ENCODE data around the gene TNS1. TPM values are rescaled to one million over a fixed set of nuclear protein-coding genes. Genes with fewer than 3 reads are reported as not detected.

The TNS1 gene
- total and polyA plus RNA-seq, 2 donors (not counting 1 experiment from before 2014, with no cell fraction given): 0.10 to 0.86 TPM

DNA sequence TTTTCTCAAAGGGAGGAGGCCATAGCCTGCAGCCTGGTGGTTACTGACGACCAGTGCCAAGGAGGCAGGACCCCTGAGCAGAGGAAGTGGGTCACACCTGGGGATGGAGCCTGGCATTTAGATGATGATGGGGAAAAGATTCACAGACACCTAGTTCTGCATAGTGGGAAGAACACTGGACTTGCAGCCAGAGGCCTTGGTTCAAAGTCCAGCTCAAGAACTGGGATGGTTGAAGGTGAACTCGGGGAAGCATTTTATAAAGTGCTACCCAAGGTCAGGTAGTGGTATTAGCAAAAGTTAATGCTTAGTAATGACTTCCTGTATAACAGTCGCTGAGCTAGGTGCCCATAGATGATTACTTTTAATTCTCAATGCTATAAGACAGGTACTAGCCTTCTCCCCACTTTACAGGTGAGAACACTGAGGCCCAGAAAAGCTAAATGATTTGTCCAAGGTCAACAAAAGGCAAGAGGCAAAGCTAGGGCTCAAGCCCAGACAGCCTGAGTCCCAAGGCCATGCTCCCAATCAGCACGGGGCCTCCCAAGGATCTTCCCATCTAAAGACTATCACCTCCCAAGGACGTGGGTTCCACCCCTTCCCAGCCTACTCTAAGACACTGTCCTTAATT lies 134.4 kb downstream of the TNS1 start:
- Histone ChIP-seq H3K27me3 (replicated peaks in 1 of 4; ENCODE audit: control extremely low read depth in 1 of 4, control insufficient read depth in 3 of 4, insufficient read depth in 4 of 4, low read length in 3 of 4) (no peaks in the 10 kb centered on the region), H4K20me1 (ENCODE audit: control insufficient read depth, insufficient read depth, low read length, poor library complexity, severe bottlenecking) (no peaks in the 10 kb centered on the region), H3K4me3 (ENCODE audit: control extremely low read depth in 1 of 5, extremely low read depth in 1 of 5, insufficient read depth in 1 of 5, low read depth in 2 of 5, low read length in 4 of 5) (no peak overlapping the region), H3K79me2 (ENCODE audit: control insufficient read depth, insufficient read depth, low read length) (no peaks in the 10 kb centered on the region), H3K9ac (ENCODE audit: low read length) (no peak overlapping the region), H2AFZ (ENCODE audit: insufficient read depth, low read depth, low read length, poor library complexity, severe bottlenecking) (no peak overlapping the region), H3K9me3 (ENCODE audit: control extremely low read depth in 1 of 3, control insufficient read depth in 2 of 3, insufficient read depth in 1 of 3, low read length in 2 of 3) (peaks cover 0 to 20% (median 2%) of the 10 kb centered on the region in 3 donors), H3K4me1 (ENCODE audit: control insufficient read depth in 2 of 2, insufficient read depth in 2 of 2, low read length in 2 of 2) (peaks cover 35 to 36% of the 10 kb centered on the region in 2 donors), H3K27ac (ENCODE audit: low read length in 2 of 2) (no peak overlapping the region), H3K4me2 (replicated peaks; ENCODE audit: low read depth, low read length, poor library complexity, severe bottlenecking) (no peak overlapping the region), H3K36me3 (replicated peaks in 1 of 2; ENCODE audit: control extremely low read depth in 1 of 2, control insufficient read depth in 1 of 2, extremely low read depth in 1 of 2, insufficient read depth in 2 of 2, low read length in 1 of 2) (no peaks in the 10 kb centered on the region)
- intact Hi-C loops (cut with micrococcal nuclease): loop anchor here (5.0 kb wide), 1 partner anchor 81 kb away; no protein-coding TSS in a partner anchor
- ATAC-seq (ENCODE audit: low read depth): no peak
- ChIA-PET POLR2A (no interaction called here), CTCF (interaction anchor here (1.3 to 1.8 kb wide), 2 partner anchors 18 to 79 kb away, joined by 3 to 5 read pairs; no protein-coding TSS in a partner anchor)
- Mint-ChIP-seq H3K9me3 (ENCODE audit: insufficient read depth) (peaks cover 4% of the 10 kb centered on the region), H3K27ac (no peak overlapping the region), H3K4me1 (peaks cover 45% of the 10 kb centered on the region), H3K27me3 (peaks cover 5% of the 10 kb centered on the region), H3K4me3 (no peak overlapping the region)
- no peak for DNase-seq
- 94% methylated on average over 2 of the region's 5 CpGs for WGBS (ENCODE audit: insufficient coverage)
- no peak for TF ChIP-seq EZH2 (IDR thresholded peaks at IDR 0.05; ENCODE audit: borderline replicate concordance, insufficient read depth, low read depth, low read length, poor library complexity, severe bottlenecking)
- TF ChIP-seq, protein P1, sequence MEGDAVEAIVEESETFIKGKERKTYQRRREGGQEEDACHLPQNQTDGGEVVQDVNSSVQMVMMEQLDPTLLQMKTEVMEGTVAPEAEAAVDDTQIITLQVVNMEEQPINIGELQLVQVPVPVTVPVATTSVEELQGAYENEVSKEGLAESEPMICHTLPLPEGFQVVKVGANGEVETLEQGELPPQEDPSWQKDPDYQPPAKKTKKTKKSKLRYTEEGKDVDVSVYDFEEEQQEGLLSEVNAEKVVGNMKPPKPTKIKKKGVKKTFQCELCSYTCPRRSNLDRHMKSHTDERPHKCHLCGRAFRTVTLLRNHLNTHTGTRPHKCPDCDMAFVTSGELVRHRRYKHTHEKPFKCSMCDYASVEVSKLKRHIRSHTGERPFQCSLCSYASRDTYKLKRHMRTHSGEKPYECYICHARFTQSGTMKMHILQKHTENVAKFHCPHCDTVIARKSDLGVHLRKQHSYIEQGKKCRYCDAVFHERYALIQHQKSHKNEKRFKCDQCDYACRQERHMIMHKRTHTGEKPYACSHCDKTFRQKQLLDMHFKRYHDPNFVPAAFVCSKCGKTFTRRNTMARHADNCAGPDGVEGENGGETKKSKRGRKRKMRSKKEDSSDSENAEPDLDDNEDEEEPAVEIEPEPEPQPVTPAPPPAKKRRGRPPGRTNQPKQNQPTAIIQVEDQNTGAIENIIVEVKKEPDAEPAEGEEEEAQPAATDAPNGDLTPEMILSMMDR (IDR thresholded peaks at IDR 0.05): no peak

DNA sequence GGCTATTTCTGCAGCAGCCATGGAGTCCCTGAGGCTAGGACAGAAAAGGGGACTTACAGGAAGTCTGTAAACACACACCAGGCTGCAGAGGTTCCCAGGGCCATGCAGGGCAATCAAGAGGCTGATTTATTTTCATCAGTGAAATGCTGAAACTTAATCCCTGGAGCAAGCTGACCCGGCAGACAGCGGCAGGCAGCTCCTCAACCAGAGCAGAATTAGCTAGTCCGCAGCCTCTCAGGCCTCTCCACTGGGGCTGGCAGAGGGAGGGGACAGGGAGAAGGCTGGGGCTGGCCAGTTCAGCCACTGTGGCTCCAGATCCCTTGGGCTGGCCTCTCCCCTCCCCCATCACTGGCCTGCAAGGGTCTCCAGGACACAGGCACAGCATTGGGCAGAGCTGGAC lies 136.3 kb downstream of the TNS1 start:
- Mint-ChIP-seq H3K4me1 (peaks cover 62% of the 10 kb centered on the region), H3K27me3 (peaks cover 5% of the 10 kb centered on the region), H3K4me3 (peak overlapping the region; percentile 36), H3K27ac (peak overlapping the region; percentile 62), H3K9me3 (ENCODE audit: insufficient read depth) (peaks cover 4% of the 10 kb centered on the region)
- CTCF ChIA-PET: interaction anchor here (0.9 to 2.6 kb wide), 2 partner anchors 19 to 81 kb away, joined by 4 to 11 read pairs; no protein-coding TSS in a partner anchor
- H3K9ac ChIP-seq (ENCODE audit: low read length): no peak overlapping the region
- DNase-seq (no peak), ATAC-seq (ENCODE audit: low read depth) (no peak)
- no peaks in the 10 kb centered on the region for H3K79me2 ChIP-seq (ENCODE audit: control insufficient read depth, insufficient read depth, low read length)
- peak overlapping the region; percentile 46 for H3K4me2 ChIP-seq (replicated peaks; ENCODE audit: low read depth, low read length, poor library complexity, severe bottlenecking)
- 96% methylated on average over 3 of the region's 3 CpGs for WGBS (ENCODE audit: insufficient coverage)
- intact Hi-C loops (cut with micrococcal nuclease): loop anchor here (5.0 kb wide), 1 partner anchor 79 kb away; no protein-coding TSS in a partner anchor
- H3K9me3 ChIP-seq (ENCODE audit: control extremely low read depth in 1 of 3, control insufficient read depth in 2 of 3, insufficient read depth in 1 of 3, low read length in 2 of 3): peaks cover 0 to 25% (median 2%) of the 10 kb centered on the region in 3 donors
- no peak overlapping the region for H2AFZ ChIP-seq (ENCODE audit: insufficient read depth, low read depth, low read length, poor library complexity, severe bottlenecking)
- no peaks in the 10 kb centered on the region for H4K20me1 ChIP-seq (ENCODE audit: control insufficient read depth, insufficient read depth, low read length, poor library complexity, severe bottlenecking)
- no peaks in the 10 kb centered on the region for H3K27me3 ChIP-seq (replicated peaks in 1 of 4; ENCODE audit: control extremely low read depth in 1 of 4, control insufficient read depth in 3 of 4, insufficient read depth in 4 of 4, low read length in 3 of 4)
- TF ChIP-seq, protein P1 (IDR thresholded peaks at IDR 0.05): no peak
- no peak for TF ChIP-seq EZH2 (IDR thresholded peaks at IDR 0.05; ENCODE audit: borderline replicate concordance, insufficient read depth, low read depth, low read length, poor library complexity, severe bottlenecking)
- no peaks in the 10 kb centered on the region for H3K36me3 ChIP-seq (replicated peaks in 1 of 2; ENCODE audit: control extremely low read depth in 1 of 2, control insufficient read depth in 1 of 2, extremely low read depth in 1 of 2, insufficient read depth in 2 of 2, low read length in 1 of 2)
- H3K27ac ChIP-seq (ENCODE audit: low read length in 2 of 2): no peak overlapping the region
- no peak overlapping the region for H3K4me3 ChIP-seq (ENCODE audit: control extremely low read depth in 1 of 5, extremely low read depth in 1 of 5, insufficient read depth in 1 of 5, low read depth in 2 of 5, low read length in 4 of 5)
- POLR2A ChIA-PET: no interaction called here
- peaks cover 42 to 45% of the 10 kb centered on the region in 2 donors for H3K4me1 ChIP-seq (ENCODE audit: control insufficient read depth in 2 of 2, insufficient read depth in 2 of 2, low read length in 2 of 2)

Data from B cell (primary cell).